NCI-H2196 treated with DMSO at 0.1 percent for 48 hours (cell line): ENCODE results near the gene IGFL1.
"Not testable (repeated sequence)": the region's sequence is repeated elsewhere in the genome, so short reads cannot be mapped to it uniquely, and the experiment has no call there.

ENCODE experiments used
- DNase-seq: peaks from one replicate; lab custom pipeline; 2025; ENCODE audit not compliant: unreplicated experiment; lab: John Stamatoyannopoulos, UW

IGFL1 gene

DNA sequence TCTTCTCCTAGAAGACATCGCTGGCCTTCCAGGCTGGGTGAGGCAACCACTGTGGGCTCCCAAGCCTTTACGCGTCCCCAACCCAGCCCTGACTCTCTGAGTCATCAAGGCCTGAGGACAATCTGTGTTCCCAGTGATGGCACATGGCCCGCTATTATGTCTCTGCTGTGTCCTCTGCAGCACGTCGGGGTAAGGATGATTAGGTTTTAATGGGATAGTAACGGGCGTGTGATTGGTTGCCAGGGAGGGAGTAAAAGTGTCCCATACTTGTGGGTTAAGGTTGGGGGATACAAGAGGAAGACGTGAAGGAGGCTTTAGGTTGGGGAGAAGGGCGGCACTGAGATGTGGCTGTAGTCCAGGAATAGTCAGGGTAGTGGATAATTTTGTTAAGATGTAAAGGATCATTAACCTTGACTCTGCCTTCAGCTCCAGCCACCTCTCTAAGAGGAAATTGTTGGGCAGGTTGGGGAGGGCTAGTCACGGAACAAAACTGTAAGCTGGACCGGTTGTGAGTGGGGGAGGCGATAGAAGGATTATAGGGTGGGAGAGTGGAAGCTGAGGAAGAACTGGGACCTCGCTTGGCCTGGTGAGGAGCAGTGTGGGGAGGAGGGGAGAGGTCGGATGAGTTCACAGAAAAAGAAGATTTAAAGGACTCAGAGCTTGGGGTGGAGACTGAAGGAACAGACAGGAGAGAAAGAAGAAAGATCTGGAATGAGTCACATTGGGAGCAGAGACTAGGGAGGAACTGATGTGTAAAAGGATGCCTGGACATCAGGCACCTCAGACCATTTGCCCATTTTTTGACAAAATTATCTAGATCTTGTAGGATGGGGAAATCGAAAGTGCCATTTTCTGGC lies 27.9 kb upstream of the IGFL1 start:
- no peak for DNase-seq

- DNase-seq, result no peak
These were observed 27.1 kb upstream of the IGFL1 start for GRCh38 chr19:46202426-46202825.

DNA sequence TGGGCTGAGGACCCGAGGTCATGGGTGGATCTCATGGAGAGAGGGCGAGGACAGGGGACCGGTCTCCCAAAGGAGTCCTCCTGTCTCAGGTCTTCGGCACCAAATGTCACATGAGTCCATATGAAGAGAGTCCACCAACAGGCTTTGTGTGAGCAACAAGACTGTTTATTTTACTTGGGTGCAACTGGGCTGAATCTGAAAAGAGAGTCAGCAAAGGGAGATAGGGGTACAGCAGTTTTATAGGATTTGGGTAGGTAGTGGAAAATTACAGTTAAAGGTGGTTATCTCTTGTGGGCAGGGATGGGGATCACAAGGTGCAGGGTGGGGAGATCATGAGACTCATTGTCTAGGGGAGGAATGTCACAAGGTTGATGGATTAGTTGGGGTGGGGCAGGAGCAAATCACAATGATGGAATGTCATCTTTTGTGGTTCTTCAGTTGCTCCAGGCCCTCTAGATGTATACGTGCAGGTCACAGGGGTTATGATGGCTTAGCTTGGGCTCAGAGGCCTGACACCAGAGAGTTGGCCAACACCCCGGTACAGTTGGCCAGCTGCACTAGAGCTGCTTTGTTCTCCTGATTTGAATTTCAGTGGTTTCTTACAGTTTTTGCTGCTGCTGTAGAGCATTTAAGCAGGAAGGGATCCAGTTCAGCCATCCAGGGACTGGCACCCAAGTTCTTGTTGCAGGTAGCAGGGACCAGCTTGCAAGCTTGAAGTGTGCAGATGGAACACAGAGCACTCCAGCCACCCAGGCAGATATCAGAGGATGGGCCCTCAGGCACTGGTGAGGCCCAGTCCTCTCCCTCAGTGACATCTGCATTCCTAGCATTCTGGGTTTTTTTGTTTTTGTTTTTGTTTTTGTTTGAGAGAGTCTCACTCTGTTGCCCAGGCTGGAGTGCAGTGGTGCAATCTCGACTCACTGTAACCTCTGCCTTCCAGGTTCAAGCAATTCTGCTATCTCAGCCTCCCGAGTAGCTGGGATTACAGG lies 26.4 kb upstream of the IGFL1 start:
- no peak for DNase-seq

- DNase-seq, result no peak
These were observed 25.5 kb upstream of the IGFL1 start for GRCh38 chr19:46204008-46204407.

GRCh38 chr19:46205183-46205984 lies 24.2 kb upstream of the IGFL1 start:
- DNase-seq, result no peak

GRCh38 chr19:46206176-46206575 lies 23.4 kb upstream of the IGFL1 start:
- no peak for DNase-seq

GRCh38 chr19:46206682-46207081 lies 22.9 kb upstream of the IGFL1 start:
- DNase-seq, result no peak

DNA sequence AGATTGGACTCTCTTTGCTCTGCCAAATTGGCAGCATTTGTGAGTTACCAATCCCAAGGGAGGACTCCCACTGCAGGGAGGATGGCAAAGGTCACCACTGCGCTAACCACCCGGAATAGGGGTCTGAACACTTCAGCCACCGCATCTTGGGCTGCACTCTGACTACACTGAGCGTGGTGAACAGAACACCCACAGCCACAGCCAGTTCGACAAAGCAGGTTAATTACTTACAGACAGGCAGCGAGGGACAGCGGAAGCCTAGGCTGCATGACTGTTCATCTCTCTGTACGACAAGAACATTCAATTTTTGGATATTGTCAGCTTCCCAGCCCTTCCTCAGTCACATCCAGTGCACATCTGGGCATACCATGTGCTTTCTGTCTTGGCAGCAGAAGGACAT lies 21.7 kb upstream of the IGFL1 start:
- DNase-seq, result not testable (repeated sequence)

GRCh38 chr19:46209051-46209450 lies 20.5 kb upstream of the IGFL1 start:
- no peak for DNase-seq

DNA sequence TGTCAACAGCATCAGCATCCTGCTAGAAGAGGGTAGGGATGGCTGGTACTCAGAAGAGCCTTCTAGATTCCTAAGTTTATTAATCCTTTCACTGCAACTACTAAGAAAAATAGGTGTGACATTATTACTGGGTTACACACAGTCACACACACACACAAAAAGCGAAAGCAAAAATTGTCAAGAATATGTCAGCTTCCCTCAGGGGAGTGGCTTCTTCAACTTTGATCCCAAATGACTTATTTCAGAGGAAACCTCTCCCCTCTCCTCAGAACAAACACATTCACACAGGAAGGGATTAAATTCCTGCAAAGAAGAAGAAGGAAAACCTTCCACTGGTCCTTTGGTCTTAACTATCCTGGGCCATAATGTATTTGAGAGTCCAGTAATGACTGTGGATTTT lies 20.1 kb upstream of the IGFL1 start:
- no peak for DNase-seq

DNA sequence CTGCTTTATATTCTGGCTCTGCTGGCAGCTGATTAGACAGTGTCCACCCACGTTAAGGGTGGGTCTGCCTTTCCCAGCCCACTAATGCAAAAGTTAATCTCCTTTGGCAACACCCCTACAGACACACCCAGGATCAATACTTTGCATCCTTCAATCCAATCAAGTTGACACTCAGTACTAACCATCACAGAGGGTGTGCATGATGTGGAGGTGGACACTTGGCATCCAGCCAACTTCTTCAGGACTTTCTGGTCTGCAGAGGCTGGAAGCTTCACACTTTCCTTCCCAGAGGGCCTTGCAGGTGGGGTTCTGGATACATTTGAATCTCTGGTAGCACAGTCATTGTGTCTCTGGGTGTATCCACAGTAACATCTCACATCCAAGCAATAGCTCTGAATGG lies 18.9 kb upstream of the IGFL1 start:
- DNase-seq, result no peak

- no peak for DNase-seq
These were observed 18.2 kb upstream of the IGFL1 start for GRCh38 chr19:46211201-46211881.

DNA sequence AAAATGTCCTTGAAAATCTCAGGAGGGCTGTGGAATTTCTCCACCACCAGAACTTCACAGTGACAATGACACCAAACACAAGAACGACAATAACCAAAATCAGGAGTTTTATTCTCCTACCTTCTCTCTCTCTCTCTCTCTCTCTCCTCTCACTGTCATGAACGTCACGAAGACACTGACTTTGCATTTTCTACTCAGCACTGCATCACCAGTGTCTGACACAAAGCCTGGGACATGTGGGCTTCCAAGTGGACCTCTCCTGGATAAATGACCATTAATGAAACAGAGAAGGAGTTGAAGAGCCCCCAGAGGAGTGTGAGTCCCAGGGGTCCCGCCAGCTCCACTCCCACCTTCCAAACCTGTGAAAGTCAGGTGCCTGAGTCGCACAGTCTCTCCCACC lies 16.9 kb upstream of the IGFL1 start:
- not testable (repeated sequence) for DNase-seq

DNA sequence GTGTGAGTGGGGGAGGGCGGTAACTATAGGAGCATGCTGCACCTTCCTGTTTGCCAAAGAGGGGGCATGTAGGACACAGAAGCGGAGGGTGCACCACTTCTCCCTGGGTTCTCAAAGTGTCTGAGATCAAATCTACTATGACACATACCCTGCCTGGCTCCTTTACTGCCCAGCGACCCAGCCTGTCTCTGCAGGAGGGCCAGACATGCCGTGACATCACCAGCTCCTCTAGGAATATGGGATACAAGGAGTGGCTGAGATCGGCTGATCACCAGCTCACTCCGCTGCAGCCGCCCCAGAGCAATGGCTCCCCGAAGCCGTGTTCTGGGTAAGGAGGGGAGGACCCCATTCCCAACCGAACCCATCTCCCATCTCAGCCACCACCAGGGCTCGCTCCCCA lies 16.4 kb upstream of the IGFL1 start:
- DNase-seq, result no peak

DNA sequence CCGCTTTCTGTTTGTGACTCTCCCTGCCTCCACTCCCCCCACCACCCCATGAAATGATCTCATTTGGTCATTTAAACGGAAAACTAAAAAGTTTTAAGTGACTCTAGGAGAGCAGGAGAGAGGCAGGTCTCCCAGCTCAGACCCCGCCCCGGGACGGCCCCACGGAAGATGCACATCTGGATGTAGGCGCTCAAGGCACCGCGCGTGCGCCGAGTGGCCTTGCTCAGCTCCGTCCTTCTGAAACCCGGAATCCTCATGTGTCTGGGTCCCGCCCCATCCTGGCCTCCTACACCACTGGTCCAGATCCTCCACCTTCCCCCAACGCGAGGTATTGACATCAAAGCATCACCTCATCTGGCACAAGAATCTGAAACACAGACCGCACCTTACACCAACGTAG lies 15.7 kb upstream of the IGFL1 start:
- DNase-seq, result no peak

DNA sequence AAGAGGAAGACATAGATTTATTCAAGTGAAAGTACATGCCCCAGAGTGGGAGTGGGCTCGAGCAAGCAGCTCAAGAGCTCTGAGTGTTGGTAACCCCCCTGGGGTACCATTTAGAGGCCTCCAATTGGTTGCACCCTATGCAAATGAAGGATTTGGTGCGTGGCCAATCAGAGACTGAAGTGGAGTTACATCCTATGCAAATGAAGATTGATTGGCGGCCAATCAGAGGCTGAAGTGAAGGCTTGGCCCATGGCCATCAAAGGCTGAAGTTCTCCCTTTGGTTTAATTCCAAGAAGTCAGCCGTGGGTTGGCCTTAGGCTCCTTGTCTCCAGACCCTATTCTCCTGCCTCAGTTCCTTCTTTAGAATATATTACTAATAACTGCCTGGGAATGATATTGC lies 12.9 kb upstream of the IGFL1 start:
- no peak for DNase-seq

DNA sequence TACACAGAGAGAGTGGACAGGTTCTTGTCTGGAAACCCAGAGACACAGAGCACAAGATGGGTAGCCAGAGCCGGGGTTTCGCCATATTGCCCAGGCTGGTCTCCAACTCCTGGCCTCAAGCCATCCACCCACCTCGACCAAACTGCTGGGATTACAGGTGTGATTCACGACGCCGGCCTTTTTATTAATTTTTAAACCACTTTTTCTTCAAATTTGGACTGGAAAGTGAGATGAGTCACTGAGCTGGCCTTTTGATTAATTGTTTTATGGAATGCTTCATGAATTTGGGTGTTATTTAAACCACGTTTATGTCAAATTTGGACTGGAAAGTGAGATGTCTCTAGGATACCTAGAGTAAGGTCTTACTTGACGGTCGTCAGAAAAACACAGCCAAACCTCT lies 12.1 kb upstream of the IGFL1 start:
- DNase-seq, result no peak

DNA sequence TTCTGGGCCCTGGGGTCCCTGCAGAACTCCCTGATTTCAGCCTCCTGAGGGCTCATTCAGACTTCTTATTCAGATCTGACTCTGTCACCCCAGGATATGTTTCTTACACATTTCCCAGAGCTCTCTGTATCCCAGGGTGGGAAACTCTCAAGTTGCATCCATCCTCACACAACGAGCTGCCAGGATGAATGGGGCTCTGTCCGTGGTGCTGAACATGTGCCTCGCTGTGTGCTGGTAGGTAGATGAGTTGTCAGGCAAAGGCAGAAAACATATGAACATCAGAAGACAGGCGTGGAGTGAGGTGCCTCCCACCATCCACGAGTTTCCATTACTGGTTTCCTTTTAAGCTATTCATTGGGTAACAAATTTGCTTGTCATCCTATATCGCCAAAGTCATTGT lies 11.4 kb upstream of the IGFL1 start:
- DNase-seq, result no peak

DNA sequence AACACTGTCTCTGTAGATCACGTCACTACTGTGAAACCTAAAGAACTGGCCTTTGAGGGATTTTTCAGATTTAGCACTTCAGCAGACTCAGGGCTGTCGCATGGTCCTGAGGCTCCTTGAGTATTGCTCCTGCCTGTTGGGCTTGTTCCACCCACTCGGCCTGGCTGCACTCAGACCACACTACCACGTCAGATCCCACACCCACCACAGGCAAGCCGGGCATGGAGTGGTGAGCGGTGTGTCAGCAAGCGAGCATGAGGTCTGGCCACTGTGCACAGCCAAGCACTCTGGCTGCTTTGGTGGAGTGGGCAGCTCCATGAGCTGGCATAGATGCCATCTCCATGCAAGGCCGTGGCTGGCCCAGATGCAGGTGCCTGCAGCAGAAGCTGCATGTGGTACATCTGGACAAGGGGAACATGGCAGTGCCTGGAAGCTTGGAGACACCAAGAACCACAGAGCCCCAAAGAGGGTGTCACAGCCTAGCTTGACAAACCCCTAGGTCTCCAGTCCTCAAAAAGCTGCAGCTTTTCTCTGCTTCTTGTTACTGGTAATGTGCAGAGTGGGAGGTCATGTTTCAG lies 9.4 kb upstream of the IGFL1 start:
- no peak for DNase-seq

DNA sequence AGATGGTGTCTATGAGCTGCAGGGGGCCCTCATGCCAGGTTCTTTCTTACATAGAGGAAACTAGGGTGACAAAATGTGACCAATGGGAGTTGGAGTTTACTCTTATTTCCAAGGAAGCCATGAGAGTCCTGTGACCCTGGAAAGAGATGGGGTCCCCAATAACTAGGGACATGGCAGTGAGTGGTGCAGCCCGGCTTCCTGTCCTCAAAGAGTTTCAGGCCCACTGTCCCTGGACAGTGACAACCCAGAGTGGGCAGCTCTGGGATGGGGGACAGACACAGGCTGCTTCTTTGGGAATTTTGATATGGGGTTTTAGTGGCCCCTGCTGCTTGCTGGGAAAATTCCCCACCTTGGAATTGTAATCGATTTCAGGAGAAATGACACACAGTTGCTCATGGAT lies 8.4 kb upstream of the IGFL1 start:
- no peak for DNase-seq
